Measurements from ENCODE around the gene ZNF19.

DNA sequence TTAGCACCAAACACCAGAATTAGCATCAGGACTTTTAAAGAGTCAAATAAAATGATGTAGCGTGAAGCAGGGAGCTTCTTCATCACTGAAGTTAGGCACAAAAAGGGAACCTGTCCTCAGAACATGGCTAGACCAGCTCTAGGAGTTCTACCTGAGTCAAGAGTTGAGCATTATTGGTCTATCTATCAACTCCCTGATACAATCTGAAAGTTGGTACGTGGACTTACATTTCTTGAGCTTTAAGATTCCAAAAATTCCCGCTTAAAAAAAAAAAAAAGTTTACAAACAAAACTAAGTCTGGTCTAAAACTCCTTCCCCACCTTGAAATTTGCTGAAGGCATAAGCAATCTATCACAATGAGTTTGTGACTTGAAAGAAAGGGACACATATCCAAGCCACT is 59.5 kb downstream of the ZNF19 start:
- TF ChIP-seq POLR2A (IDR thresholded peaks at IDR 0.05) = no peak
- TF ChIP-seq, protein P1, sequence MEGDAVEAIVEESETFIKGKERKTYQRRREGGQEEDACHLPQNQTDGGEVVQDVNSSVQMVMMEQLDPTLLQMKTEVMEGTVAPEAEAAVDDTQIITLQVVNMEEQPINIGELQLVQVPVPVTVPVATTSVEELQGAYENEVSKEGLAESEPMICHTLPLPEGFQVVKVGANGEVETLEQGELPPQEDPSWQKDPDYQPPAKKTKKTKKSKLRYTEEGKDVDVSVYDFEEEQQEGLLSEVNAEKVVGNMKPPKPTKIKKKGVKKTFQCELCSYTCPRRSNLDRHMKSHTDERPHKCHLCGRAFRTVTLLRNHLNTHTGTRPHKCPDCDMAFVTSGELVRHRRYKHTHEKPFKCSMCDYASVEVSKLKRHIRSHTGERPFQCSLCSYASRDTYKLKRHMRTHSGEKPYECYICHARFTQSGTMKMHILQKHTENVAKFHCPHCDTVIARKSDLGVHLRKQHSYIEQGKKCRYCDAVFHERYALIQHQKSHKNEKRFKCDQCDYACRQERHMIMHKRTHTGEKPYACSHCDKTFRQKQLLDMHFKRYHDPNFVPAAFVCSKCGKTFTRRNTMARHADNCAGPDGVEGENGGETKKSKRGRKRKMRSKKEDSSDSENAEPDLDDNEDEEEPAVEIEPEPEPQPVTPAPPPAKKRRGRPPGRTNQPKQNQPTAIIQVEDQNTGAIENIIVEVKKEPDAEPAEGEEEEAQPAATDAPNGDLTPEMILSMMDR (IDR thresholded peaks at IDR 0.05) = no peak
- no peak for TF ChIP-seq POLR2AphosphoS5 (IDR thresholded peaks at IDR 0.05)

All from upper lobe of left lung (tissue), 4 donors.